Activated CD8-positive, alpha-beta T cell treated with anti-CD3 and anti-CD28 coated beads, Interleukin-2, amount 10 ng/mL, durations not matched to agents 7 days and 5 days (primary cell): ENCODE results near the gene SLC38A10. TPM values are rescaled to one million over a fixed set of nuclear protein-coding genes. Genes with fewer than 3 reads are reported as not detected.

Source experiments
- ATAC-seq: fragments of 150-1000 bp; cut with Tn5 transposase; one replicate; pipeline ENCODE4 v1.10.0; 2021; ENCODE audit warnings: moderate library complexity
- CTCF ChIA-PET: fragments of 350-600 bp; sonication (Branson Sonifier 250); formaldehyde crosslinking; loops from one replicate; lab custom pipeline; 2021; ENCODE audit warnings: antibody characterized with exemption; lab: Charles Lee
- POLR2A ChIA-PET: fragments of 350-600 bp; sonication (Branson Sonifier 250); formaldehyde crosslinking; loops from one replicate; lab custom pipeline; 2021; ENCODE audit warnings: antibody characterized with exemption; lab: Charles Lee
- DNase-seq: peaks from one replicate; pipeline ENCODE4 v3.0.0-alpha.2; 2020
- H3K27ac Mint-ChIP-seq: one replicate; pipeline ENCODE4 v1.8.0; 2021; ENCODE audit warnings: mild to moderate bottlenecking, mixed read lengths
- H3K27me3 Mint-ChIP-seq: one replicate; pipeline ENCODE4 v1.8.0; 2021; ENCODE audit warnings: low read depth, mixed read lengths
- H3K36me3 Mint-ChIP-seq: one replicate; pipeline ENCODE4 v1.8.0; 2021; ENCODE audit warnings: low read depth, mixed read lengths
- H3K4me1 Mint-ChIP-seq: one replicate; pipeline ENCODE4 v1.8.0; 2021; ENCODE audit warnings: low read depth, mixed read lengths
- H3K4me3 Mint-ChIP-seq: one replicate; pipeline ENCODE4 v1.8.0; 2021; ENCODE audit warnings: mild to moderate bottlenecking, mixed read lengths
- H3K9me3 Mint-ChIP-seq: one replicate; pipeline ENCODE4 v1.8.0; 2022; ENCODE audit warnings: mixed read lengths; ENCODE audit not compliant: insufficient read depth
- total RNA-seq, 2 experiments: library from RNA; stranded (reverse); gene quantifications; one replicate each; pipeline ENCODE4 v1.2.3, GENCODE V29; 2021

Gene SLC38A10
- total RNA-seq: 10 to 100 TPM; 78.5 to 83.5 TPM

- Mint-ChIP-seq H3K4me3 (peak within 1 kb of the TSS; percentile 94), H3K36me3 (peaks cover 17% of the 10 kb centered on the region), H3K4me1 (peaks cover 38% of the 10 kb centered on the region), H3K27me3 (peaks cover 3% of the 10 kb centered on the region), H3K9me3 (no peaks in the 10 kb centered on the region), H3K27ac (peak within 1 kb of the TSS; percentile 96)
- ChIA-PET POLR2A (interaction anchor here (1.0 to 1.6 kb wide), 7 partner anchors 9 to 214 kb away, joined by 3 to 10 read pairs (median 4); partner anchors contain the start of genes NDUFAF8 and TEPSIN), CTCF (interaction anchor here (0.8 to 2.5 kb wide), 9 partner anchors 9 to 306 kb away, joined by 3 to 16 read pairs (median 4); partner anchors contain the start of gene TEPSIN)
- DNase-seq: peak; percentile 94
- ATAC-seq: peak; percentile 95
These were observed at the start of gene SLC38A10 for GRCh38 chr17:81295031-81295675. Gene SLC38A10 (minus strand): TSS chr17:81295307. CDS start chr17:81294921, 386 bp downstream.

GRCh38 chr17:81342269-81343070 is 47.4 kb upstream of the SLC38A10 start:
- Mint-ChIP-seq H3K9me3 (no peaks in the 10 kb centered on the region), H3K27ac (no peak overlapping the region), H3K4me1 (peaks cover 15% of the 10 kb centered on the region), H3K36me3 (peaks cover 3% of the 10 kb centered on the region), H3K4me3 (no peak overlapping the region), H3K27me3 (peaks cover 36% of the 10 kb centered on the region)
- ChIA-PET CTCF (no interaction called here), POLR2A (no interaction called here)
- DNase-seq: no peak
- no peak for ATAC-seq

- no peaks in the 10 kb centered on the region for H3K9me3 Mint-ChIP-seq
- H3K27me3 Mint-ChIP-seq: peaks cover 32% of the 10 kb centered on the region
- POLR2A ChIA-PET: no interaction called here
These were observed 46.6 kb upstream of the SLC38A10 start for GRCh38 chr17:81341516-81342268.

GRCh38 chr17:81340607-81341515 is 45.8 kb upstream of the SLC38A10 start:
- Mint-ChIP-seq H3K4me1 (peaks cover 15% of the 10 kb centered on the region), H3K27me3 (peaks cover 32% of the 10 kb centered on the region), H3K27ac (no peak overlapping the region), H3K9me3 (no peaks in the 10 kb centered on the region), H3K4me3 (no peak overlapping the region), H3K36me3 (peaks cover 3% of the 10 kb centered on the region)
- POLR2A ChIA-PET: no interaction called here
- CTCF ChIA-PET: no interaction called here
- DNase-seq: no peak
- no peak for ATAC-seq

More at GRCh38 chr17:81341516-81342268, 46.6 kb upstream of the SLC38A10 start:
- DNase-seq: no peak
- Mint-ChIP-seq H3K4me1 (peaks cover 15% of the 10 kb centered on the region), H3K27ac (no peak overlapping the region), H3K36me3 (peaks cover 3% of the 10 kb centered on the region), H3K4me3 (no peak overlapping the region)
- CTCF ChIA-PET: no interaction called here
- ATAC-seq: no peak

- Mint-ChIP-seq H3K4me3 (no peak overlapping the region), H3K4me1 (peaks cover 12% of the 10 kb centered on the region), H3K27me3 (peaks cover 32% of the 10 kb centered on the region), H3K27ac (no peak overlapping the region), H3K36me3 (peaks cover 3% of the 10 kb centered on the region), H3K9me3 (no peaks in the 10 kb centered on the region)
- ATAC-seq (no peak), DNase-seq (no peak)
- POLR2A ChIA-PET: no interaction called here
- CTCF ChIA-PET: no interaction called here
These were observed 44.6 kb upstream of the SLC38A10 start for GRCh38 chr17:81339534-81340296.

- Mint-ChIP-seq H3K4me1 (peaks cover 8% of the 10 kb centered on the region), H3K27me3 (peaks cover 27% of the 10 kb centered on the region), H3K9me3 (no peaks in the 10 kb centered on the region), H3K4me3 (no peak overlapping the region), H3K27ac (no peak overlapping the region), H3K36me3 (no peaks in the 10 kb centered on the region)
- CTCF ChIA-PET: no interaction called here
- ATAC-seq (no peak), DNase-seq (no peak)
- POLR2A ChIA-PET: no interaction called here
These were observed 44.1 kb upstream of the SLC38A10 start for GRCh38 chr17:81339191-81339533.

- no peak overlapping the region for H3K4me3 Mint-ChIP-seq
- peaks cover 21% of the 10 kb centered on the region for H3K27me3 Mint-ChIP-seq
- ChIA-PET CTCF (no interaction called here), POLR2A (no interaction called here)
- peaks cover 3% of the 10 kb centered on the region for H3K4me1 Mint-ChIP-seq
- no peaks in the 10 kb centered on the region for H3K36me3 Mint-ChIP-seq
- H3K9me3 Mint-ChIP-seq: no peaks in the 10 kb centered on the region
- H3K27ac Mint-ChIP-seq: no peak overlapping the region
- no peak for DNase-seq
- ATAC-seq: no peak
These were observed 43.4 kb upstream of the SLC38A10 start for GRCh38 chr17:81338274-81339190.

GRCh38 chr17:81337476-81337879 is 42.4 kb upstream of the SLC38A10 start:
- no peaks in the 10 kb centered on the region for H3K36me3 Mint-ChIP-seq
- ATAC-seq (no peak), DNase-seq (no peak)
- CTCF ChIA-PET: no interaction called here
- H3K4me3 Mint-ChIP-seq: no peak overlapping the region
- no peaks in the 10 kb centered on the region for H3K4me1 Mint-ChIP-seq
- peaks cover 13% of the 10 kb centered on the region for H3K27me3 Mint-ChIP-seq
- POLR2A ChIA-PET: interaction anchor here (0.6 kb wide), 1 partner anchor 240 kb away, joined by 5 read pairs; no protein-coding TSS in a partner anchor
- no peaks in the 10 kb centered on the region for H3K9me3 Mint-ChIP-seq
- H3K27ac Mint-ChIP-seq: no peak overlapping the region

GRCh38 chr17:81336930-81337325 is 41.8 kb upstream of the SLC38A10 start:
- Mint-ChIP-seq H3K4me3 (no peak overlapping the region), H3K9me3 (no peaks in the 10 kb centered on the region), H3K4me1 (no peaks in the 10 kb centered on the region), H3K36me3 (no peaks in the 10 kb centered on the region), H3K27me3 (peaks cover 9% of the 10 kb centered on the region), H3K27ac (no peak overlapping the region)
- ATAC-seq (no peak), DNase-seq (no peak)
- POLR2A ChIA-PET: no interaction called here
- CTCF ChIA-PET: no interaction called here
